Thoracic aorta (tissue), 2 donors: ENCODE measurements around the gene LNPEP. TPM values are rescaled to one million over a fixed set of nuclear protein-coding genes. Genes with fewer than 3 reads are reported as not detected.

ENCODE experiments used
- ATAC-seq: fragments of 150-250 bp; one replicate; pipeline ENCODE4 v1.8.0; 2017; ENCODE audit warnings: low read depth; ENCODE audit not compliant: insufficient number of reproducible peaks, low FRiP score
- DNase-seq: peaks from one replicate; pipeline ENCODE4 v3.0.0-alpha.2; 2020; ENCODE audit warnings: low spot score
- H3K27ac ChIP-seq, 2 donors: fragments of 200-600 bp; sonication (generic); 1 replicate in 1 of 2; 2 replicates in 1 of 2; pipeline ENCODE4 v1.5.1; 2016; ENCODE audit warnings: mild to moderate bottlenecking in 2 of 2, moderate library complexity in 2 of 2
- H3K27me3 ChIP-seq: fragments of 200-600 bp; sonication (generic); replicated peaks from 2 replicates; pipeline ENCODE4 v1.6.0; 2016; ENCODE audit warnings: mild to moderate bottlenecking; ENCODE audit not compliant: insufficient read depth
- H3K36me3 ChIP-seq: fragments of 200-600 bp; sonication (generic); one replicate; pipeline ENCODE4 v1.5.1; 2016
- H3K4me1 ChIP-seq, 2 donors: fragments of 200-600 bp; sonication (generic); 1 replicate in 1 of 2; 2 replicates in 1 of 2; pipeline versions ENCODE4 v1.5.1 to v1.6.0; 2016; ENCODE audit warnings: low read depth in 2 of 2, mild to moderate bottlenecking in 1 of 2; ENCODE audit not compliant: control insufficient read depth in 1 of 2
- H3K4me3 ChIP-seq: fragments of 200-600 bp; sonication (generic); 2 replicates; pipeline ENCODE4 v1.5.1; 2016; ENCODE audit warnings: mild to moderate bottlenecking
- H3K9me3 ChIP-seq: fragments of 200-600 bp; sonication (generic); 2 replicates; pipeline ENCODE4 v1.5.1; 2016
- CTCF ChIP-seq: fragments of 200-600 bp; sonication (generic); IDR thresholded peaks from one replicate; pipeline ENCODE4 v1.5.1; 2019; ENCODE audit warnings: antibody characterized with exemption
- total RNA-seq, 2 donors: library from RNA; depleted of rRNA; stranded (reverse); fragments of >200 nt; gene quantifications; one replicate each; pipeline versions ENCODE4 v1.1.0 to v1.2.3, GENCODE V29; 2016

LNPEP gene
- total RNA-seq, 2 donors from 2014 or later: 55.0 to 74.6 TPM

DNA sequence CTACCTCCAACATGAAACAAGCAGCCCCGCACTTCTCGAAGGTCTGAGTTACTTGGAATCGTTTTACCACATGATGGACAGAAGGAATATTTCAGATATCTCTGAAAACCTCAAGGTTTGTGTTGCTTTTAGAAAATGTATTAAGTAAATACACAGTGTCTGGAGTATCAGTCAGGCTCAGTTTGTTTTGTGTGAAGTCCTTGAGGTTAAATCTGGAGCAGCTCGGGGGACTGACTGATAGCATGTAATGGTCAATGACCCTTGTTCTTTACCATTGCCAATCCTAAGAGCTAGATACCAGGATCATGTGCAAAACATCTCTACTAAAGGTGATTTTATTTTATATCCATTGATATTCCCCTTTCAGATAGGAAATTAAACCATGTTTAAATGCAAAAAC lies 26.9 kb upstream of the LNPEP start:
- Histone ChIP-seq H3K4me3 (no peak overlapping the region), H3K27me3 (no peaks in the 10 kb centered on the region), H3K4me1 (peaks cover 0 to 5% of the 10 kb centered on the region in 2 donors), H3K36me3 (no peaks in the 10 kb centered on the region), H3K27ac (no peak overlapping the region), H3K9me3 (no peaks in the 10 kb centered on the region)
- ATAC-seq (no peak), DNase-seq (no peak)
- TF ChIP-seq CTCF: no peak

- DNase-seq: no peak
- Histone ChIP-seq H3K27ac (no peak overlapping the region), H3K27me3 (no peaks in the 10 kb centered on the region), H3K36me3 (no peaks in the 10 kb centered on the region), H3K4me3 (no peak overlapping the region), H3K9me3 (no peaks in the 10 kb centered on the region), H3K4me1 (peaks cover 0 to under 1% of the 10 kb centered on the region in 2 donors)
- TF ChIP-seq CTCF: no peak
- ATAC-seq: no peak
Measured at GRCh38 chr5:96909435-96909834, 26.4 kb upstream of the LNPEP start.

DNA sequence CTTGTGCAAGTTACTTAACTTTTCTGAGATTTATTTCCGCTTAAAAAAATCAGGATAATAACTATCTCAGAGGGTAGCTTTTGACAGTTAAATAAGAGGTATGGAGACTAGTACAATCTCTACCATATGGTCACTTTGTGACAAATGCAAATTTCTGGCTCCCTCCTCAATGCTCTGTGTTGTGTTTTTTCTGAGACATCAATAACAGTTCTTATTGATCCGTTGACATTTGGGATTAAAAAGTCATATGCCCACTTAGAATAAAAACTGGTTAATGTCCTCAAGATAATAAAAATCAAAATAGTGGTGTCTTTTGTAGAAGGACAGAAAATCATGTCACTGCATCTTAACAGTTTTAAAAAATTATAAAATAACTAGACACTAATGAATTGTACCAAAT lies 24.7 kb upstream of the LNPEP start:
- no peak for TF ChIP-seq CTCF

DNA sequence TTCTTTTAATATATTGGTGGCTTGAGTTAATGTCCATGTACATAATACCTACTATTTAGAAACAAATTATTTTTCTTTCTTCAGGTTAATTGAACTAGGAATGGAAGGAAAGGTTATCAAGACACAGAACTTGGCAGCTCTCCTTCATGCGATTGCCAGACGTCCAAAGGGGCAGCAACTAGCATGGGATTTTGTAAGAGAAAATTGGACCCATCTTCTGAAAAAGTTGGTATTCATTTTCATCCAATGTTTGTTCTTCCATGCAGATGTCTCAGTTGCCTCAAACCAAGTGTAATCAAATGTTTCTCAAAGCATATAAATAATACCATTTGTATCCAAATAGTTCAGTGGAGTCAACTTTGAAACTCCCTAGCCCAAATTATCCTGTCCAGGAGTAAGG lies 22.6 kb upstream of the LNPEP start:
- Histone ChIP-seq H3K9me3 (no peaks in the 10 kb centered on the region), H3K27ac (no peak overlapping the region), H3K4me1 (no peaks in the 10 kb centered on the region), H3K27me3 (no peaks in the 10 kb centered on the region), H3K4me3 (no peak overlapping the region), H3K36me3 (peaks cover 5% of the 10 kb centered on the region)
- ATAC-seq (no peak), DNase-seq (no peak)
- TF ChIP-seq CTCF: no peak

More for the DNA sequence above, 24.7 kb upstream of the LNPEP start:
- H3K4me3 ChIP-seq: no peak overlapping the region
- no peaks in the 10 kb centered on the region for H3K9me3 ChIP-seq
- H3K27me3 ChIP-seq: no peaks in the 10 kb centered on the region
- ATAC-seq: no peak
- H3K4me1 ChIP-seq: no peaks in the 10 kb centered on the region
- H3K36me3 ChIP-seq: no peaks in the 10 kb centered on the region
- H3K27ac ChIP-seq: no peak overlapping the region
- no peak for DNase-seq

GRCh38 chr5:96919754-96920197 lies 16.1 kb upstream of the LNPEP start:
- Histone ChIP-seq H3K4me3 (no peak overlapping the region), H3K4me1 (no peaks in the 10 kb centered on the region), H3K27ac (no peak overlapping the region), H3K9me3 (no peaks in the 10 kb centered on the region), H3K36me3 (peaks cover 5% of the 10 kb centered on the region), H3K27me3 (no peaks in the 10 kb centered on the region)
- no peak for TF ChIP-seq CTCF
- no peak for ATAC-seq
- DNase-seq: no peak
